GM21367 (cell line): ENCODE results near the gene PTPRM.

ENCODE experiments used
- ATAC-seq: cut with Tn5 transposase; IDR thresholded peaks from one replicate; pipeline ENCODE4 v1.9.1; 2021; ENCODE audit not compliant: unreplicated experiment

PTPRM gene

GRCh38 chr18:7979714-7980113 lies 412.6 kb downstream of the PTPRM start:
- no peak for ATAC-seq

DNA sequence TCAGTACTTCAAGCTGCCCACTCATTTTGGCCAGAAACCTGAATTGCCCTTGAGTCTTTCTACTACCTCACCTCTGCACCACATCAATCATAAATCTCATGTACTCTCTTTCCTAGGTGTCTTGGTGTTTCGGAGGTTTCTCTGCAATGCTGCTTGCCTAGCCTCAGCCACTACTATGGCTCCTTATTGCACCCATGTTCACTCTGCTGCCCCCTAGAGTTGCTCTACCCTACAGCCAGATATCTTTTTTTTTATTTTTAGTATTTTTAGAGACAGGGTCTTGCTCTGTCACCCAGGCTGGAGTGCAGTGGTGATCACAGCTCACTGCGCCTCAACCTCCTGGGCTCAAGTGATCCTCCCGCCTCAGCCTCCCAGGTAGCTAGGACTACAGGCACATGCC lies 413.0 kb downstream of the PTPRM start:
- no peak for ATAC-seq

DNA sequence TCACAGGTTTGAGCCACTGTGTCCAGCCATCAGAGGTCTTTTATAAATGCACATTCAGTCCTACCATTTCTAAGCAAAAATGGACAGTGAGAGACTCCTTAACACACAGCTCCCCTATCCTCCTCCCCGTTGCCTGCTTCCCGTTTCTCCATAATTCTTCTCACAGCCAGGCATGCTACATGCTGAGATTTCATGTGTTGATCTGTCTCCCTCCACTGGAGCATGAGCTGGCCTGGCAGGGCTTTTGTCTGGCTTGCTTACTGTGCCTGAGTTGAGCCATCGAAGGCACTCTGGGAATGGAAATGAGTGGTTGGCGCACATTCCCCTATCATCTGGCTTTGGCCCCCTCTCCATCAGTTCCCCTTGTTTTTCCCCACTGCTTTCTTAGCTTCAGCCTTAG lies 413.5 kb downstream of the PTPRM start:
- no peak for ATAC-seq

- no peak for ATAC-seq
Observed at GRCh38 chr18:7982216-7982615, 415.1 kb downstream of the PTPRM start.

- ATAC-seq: no peak
Observed at GRCh38 chr18:7987284-7987976, 420.3 kb downstream of the PTPRM start.

DNA sequence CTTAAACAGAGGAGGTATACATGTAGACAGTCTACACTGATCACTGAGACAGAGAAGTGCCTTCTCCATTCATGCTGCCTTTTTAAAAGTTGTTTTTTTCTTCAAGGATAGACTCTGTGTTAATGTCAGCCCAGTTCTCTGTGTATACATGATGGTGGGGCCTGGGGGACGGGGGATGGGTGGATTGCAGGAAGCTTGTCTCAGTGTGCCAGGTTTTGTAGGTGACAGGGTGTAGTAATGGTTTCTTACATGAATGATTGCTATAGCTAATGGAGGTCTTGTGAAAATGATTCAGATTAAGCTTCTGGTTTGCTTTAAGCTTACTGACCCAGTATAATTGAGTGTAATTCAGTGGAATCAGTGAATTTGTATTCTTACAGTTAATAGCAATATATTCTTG lies 423.6 kb downstream of the PTPRM start:
- ATAC-seq: no peak

DNA sequence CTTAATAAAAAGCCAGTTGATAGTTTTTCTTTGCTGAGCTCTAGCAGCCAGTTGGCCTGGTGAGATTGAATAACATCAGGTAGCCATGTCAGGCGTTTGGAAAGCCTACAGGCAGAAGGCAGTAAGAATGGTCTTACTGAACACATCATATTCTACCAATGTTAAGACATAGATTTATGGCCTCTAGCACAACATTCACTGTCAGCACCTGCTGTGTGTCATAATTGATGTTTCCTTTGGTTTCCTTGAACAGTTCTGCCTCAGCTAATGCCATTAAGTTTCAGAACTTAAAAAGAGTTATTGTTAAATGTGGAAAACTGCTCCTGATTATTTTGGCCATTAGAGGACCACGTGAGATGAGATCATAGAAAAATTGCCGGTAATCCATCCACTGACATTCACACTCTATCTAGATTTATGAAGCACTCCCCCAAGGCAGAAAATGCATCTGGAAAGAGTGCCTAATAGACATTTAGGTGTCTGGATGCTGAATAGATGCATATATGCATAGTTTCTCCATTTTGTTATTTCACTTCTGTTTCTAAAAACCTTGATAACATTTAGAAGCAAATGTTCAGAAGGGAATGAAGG lies 434.7 kb downstream of the PTPRM start:
- no peak for ATAC-seq

- no peak for ATAC-seq
Observed at GRCh38 chr18:8003878-8004675, 437.0 kb downstream of the PTPRM start.

GRCh38 chr18:8004792-8005191 lies 437.7 kb downstream of the PTPRM start:
- ATAC-seq: no peak

- no peak for ATAC-seq
Observed at GRCh38 chr18:8005870-8006569, 438.9 kb downstream of the PTPRM start.

- ATAC-seq: no peak
Observed at GRCh38 chr18:8006979-8007378, 439.9 kb downstream of the PTPRM start.

GRCh38 chr18:8008033-8008432 lies 440.9 kb downstream of the PTPRM start:
- no peak for ATAC-seq

- ATAC-seq: no peak
Observed at GRCh38 chr18:8011361-8011760, 444.2 kb downstream of the PTPRM start.

- ATAC-seq: no peak
Observed at GRCh38 chr18:8011906-8012305, 444.8 kb downstream of the PTPRM start.

GRCh38 chr18:8018701-8019331 lies 451.7 kb downstream of the PTPRM start:
- no peak for ATAC-seq

- no peak for ATAC-seq
Observed at GRCh38 chr18:8019600-8019999, 452.5 kb downstream of the PTPRM start.

- ATAC-seq: no peak
Observed at GRCh38 chr18:8020132-8020846, 453.2 kb downstream of the PTPRM start.

GRCh38 chr18:8029061-8029460 lies 461.9 kb downstream of the PTPRM start:
- ATAC-seq: no peak

- no peak for ATAC-seq
Observed at GRCh38 chr18:8029731-8030130, 462.6 kb downstream of the PTPRM start.

DNA sequence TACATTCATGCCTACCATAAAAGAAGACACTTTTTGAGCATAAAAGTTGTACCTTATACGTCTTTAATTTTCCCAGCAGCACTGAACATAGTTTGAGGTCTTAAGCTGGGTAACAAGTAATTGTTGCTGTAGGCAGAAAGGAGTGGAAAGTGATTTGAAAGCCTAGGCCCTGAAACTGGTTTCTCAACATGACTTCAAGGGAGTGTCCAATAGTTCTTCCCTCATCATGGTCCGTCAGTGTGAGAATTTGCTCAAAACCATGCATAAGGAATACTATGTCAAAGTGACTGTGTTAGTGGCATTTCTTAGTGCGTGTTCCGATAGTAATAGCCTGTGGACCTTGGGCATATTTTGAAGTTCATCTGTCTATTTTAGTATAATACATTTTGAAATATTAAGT lies 463.1 kb downstream of the PTPRM start:
- no peak for ATAC-seq
